GM19240 (cell line): ENCODE results near the gene TRMO.
A peak's percentile ranks its signal among the peaks of the same experiment; 100 is the strongest.

Experiments
- DNase-seq: peaks from one replicate; pipeline ENCODE4 v3.0.0; 2011; ENCODE audit warnings: low spot score; ENCODE audit not compliant: insufficient read length

The TRMO gene

GRCh38 chr9:97904725-97905124 is 17.6 kb downstream of the TRMO start:
- DNase-seq, result no peak

- no peak for DNase-seq
Observed at GRCh38 chr9:97903177-97903576, 19.1 kb downstream of the TRMO start.

- no peak for DNase-seq
Observed at GRCh38 chr9:97900738-97901565, 21.3 kb downstream of the TRMO start.

- no peak for DNase-seq
Observed at GRCh38 chr9:97900103-97900737, 22.1 kb downstream of the TRMO start.

- no peak for DNase-seq
Observed at GRCh38 chr9:97895695-97896332, 26.5 kb downstream of the TRMO start.

GRCh38 chr9:97895211-97895610 is 27.1 kb downstream of the TRMO start:
- DNase-seq, result no peak

- no peak for DNase-seq
Observed at GRCh38 chr9:97892421-97892820, 29.9 kb downstream of the TRMO start.

- DNase-seq, result no peak
Observed at GRCh38 chr9:97891736-97892135, 30.6 kb downstream of the TRMO start.

- peak; percentile 25 for DNase-seq
Observed at GRCh38 chr9:97889941-97890887, 32.1 kb downstream of the TRMO start.

- DNase-seq, result no peak
Observed at GRCh38 chr9:97880336-97880735, 42.0 kb downstream of the TRMO start.

- no peak for DNase-seq
Observed at GRCh38 chr9:97876061-97876460, 46.2 kb downstream of the TRMO start.

GRCh38 chr9:97875111-97875510 is 47.2 kb downstream of the TRMO start:
- no peak for DNase-seq

GRCh38 chr9:97874624-97875023 is 47.7 kb downstream of the TRMO start:
- no peak for DNase-seq

GRCh38 chr9:97873882-97874281 is 48.4 kb downstream of the TRMO start:
- no peak for DNase-seq

GRCh38 chr9:97873425-97873824 is 48.9 kb downstream of the TRMO start:
- DNase-seq, result no peak

GRCh38 chr9:97868859-97869258 is 53.4 kb downstream of the TRMO start:
- no peak for DNase-seq

GRCh38 chr9:97866848-97867247 is 55.5 kb downstream of the TRMO start:
- no peak for DNase-seq

GRCh38 chr9:97866300-97866699 is 56.0 kb downstream of the TRMO start:
- DNase-seq, result no peak

GRCh38 chr9:97864396-97864795 is 57.9 kb downstream of the TRMO start:
- DNase-seq, result no peak

- no peak for DNase-seq
Observed at GRCh38 chr9:97863314-97863713, 59.0 kb downstream of the TRMO start.

GRCh38 chr9:97861148-97861475 is 61.2 kb downstream of the TRMO start:
- DNase-seq, result no peak
